ENCODE results near the gene PARP1.

GRCh38 chr1:226355669-226356551 is 52.0 kb downstream of the PARP1 start:
- TF ChIP-seq ZNF274 (IDR thresholded peaks at IDR 0.05; ENCODE audit: low read depth, low read length) (no peak), YY1 (IDR thresholded peaks at IDR 0.05; ENCODE audit: insufficient read depth, insufficient read length) (no peak)

Measured in NT2/D1 (cell line).